ENCODE results near the gene SPINK8.
"Not testable (repeated sequence)": the region's sequence is repeated elsewhere in the genome, so short reads cannot be mapped to it uniquely, and the experiment has no call there.

The SPINK8 gene

GRCh38 chr3:48333346-48334245, at the start of gene SPINK8:
Gene SPINK8, minus strand, starts transcription at chr3:48333661. Its CDS starts 5,320 bp downstream, at chr3:48328341.
- not testable (repeated sequence) for DNase-seq

GRCh38 chr3:48372862-48373435, 39.5 kb upstream of the SPINK8 start:
- DNase-seq: no peak

- DNase-seq: no peak
Measured at GRCh38 chr3:48372377-48372770, 38.9 kb upstream of the SPINK8 start.

- DNase-seq: no peak
Measured at GRCh38 chr3:48371651-48372376, 38.4 kb upstream of the SPINK8 start, which contains the start of gene FBXW12. Gene FBXW12, plus strand, starts transcription at chr3:48372219. Its CDS starts 549 bp downstream, at chr3:48372768.

GRCh38 chr3:48370333-48370713, 36.9 kb upstream of the SPINK8 start:
- no peak for DNase-seq

- DNase-seq: no peak
Measured at GRCh38 chr3:48369693-48370332, 36.4 kb upstream of the SPINK8 start.

GRCh38 chr3:48367201-48367600, 33.7 kb upstream of the SPINK8 start:
- DNase-seq: peak; percentile 60

GRCh38 chr3:48364840-48365239, 31.4 kb upstream of the SPINK8 start:
- DNase-seq: no peak

- no peak for DNase-seq
Measured at GRCh38 chr3:48361928-48362327, 28.5 kb upstream of the SPINK8 start.

GRCh38 chr3:48356419-48356818, 23.0 kb upstream of the SPINK8 start:
- DNase-seq: no peak

GRCh38 chr3:48353987-48354386, 20.5 kb upstream of the SPINK8 start:
- DNase-seq: no peak

- no peak for DNase-seq
Measured at GRCh38 chr3:48352546-48352945, 19.1 kb upstream of the SPINK8 start.

GRCh38 chr3:48347500-48347899, 14.0 kb upstream of the SPINK8 start:
- DNase-seq: no peak

- DNase-seq: no peak
Measured at GRCh38 chr3:48345946-48346572, 12.6 kb upstream of the SPINK8 start.

GRCh38 chr3:48344867-48345507, 11.5 kb upstream of the SPINK8 start:
- no peak for DNase-seq

- DNase-seq: no peak
Measured at GRCh38 chr3:48343432-48343831, 10.0 kb upstream of the SPINK8 start.

- no peak for DNase-seq
Measured at GRCh38 chr3:48338635-48339034, 5.2 kb upstream of the SPINK8 start.

- not testable (repeated sequence) for DNase-seq
Measured at GRCh38 chr3:48337536-48337935, 4.1 kb upstream of the SPINK8 start.

- DNase-seq: not testable (repeated sequence)
Measured at GRCh38 chr3:48335286-48335685, 1.8 kb upstream of the SPINK8 start.

GRCh38 chr3:48334605-48335004, 1.1 kb upstream of the SPINK8 start:
- no peak for DNase-seq

GRCh38 chr3:48331706-48332435, 1.6 kb downstream of the SPINK8 start:
- DNase-seq: not testable (repeated sequence)
